ENCODE measurements around the gene BTBD17. TPM values are rescaled to one million over a fixed set of nuclear protein-coding genes. Genes with fewer than 3 reads are reported as not detected.

The BTBD17 gene
- total and polyA plus RNA-seq, 2 of the 8 experiments (the other 6 are each of a cell fraction or from before 2014, with no cell fraction given): 7.0 to 14.8 TPM

GRCh38 chr17:74362069-74362405 is 369 bp upstream of the BTBD17 start (continued):
- TF ChIP-seq PHF8 (conservative IDR thresholded peaks at IDR 0.05; ENCODE audit: low read depth, low read length) (no peak), RBBP5 (IDR thresholded peaks at IDR 0.05; ENCODE audit: borderline replicate concordance, low read depth, low read length) (peak; percentile 94), CEBPB (IDR thresholded peaks at IDR 0.05; ENCODE audit: low read depth, low read length) (no peak), GTF2F1 (IDR thresholded peaks at IDR 0.05; ENCODE audit: borderline replicate concordance, low read depth, low read length) (no peak), YY1 (IDR thresholded peaks at IDR 0.05; ENCODE audit: low read depth, low read length) (peak; percentile 48; the same call in 1 of the 2 replicates), RXRA (IDR thresholded peaks at IDR 0.05; ENCODE audit: insufficient read depth, low read depth, low read length) (no peak)
- TF ChIP-seq, protein P1, sequence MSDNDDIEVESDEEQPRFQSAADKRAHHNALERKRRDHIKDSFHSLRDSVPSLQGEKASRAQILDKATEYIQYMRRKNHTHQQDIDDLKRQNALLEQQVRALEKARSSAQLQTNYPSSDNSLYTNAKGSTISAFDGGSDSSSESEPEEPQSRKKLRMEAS (IDR thresholded peaks at IDR 0.05): no peak
